ENCODE results near the gene PEX3.

DNA sequence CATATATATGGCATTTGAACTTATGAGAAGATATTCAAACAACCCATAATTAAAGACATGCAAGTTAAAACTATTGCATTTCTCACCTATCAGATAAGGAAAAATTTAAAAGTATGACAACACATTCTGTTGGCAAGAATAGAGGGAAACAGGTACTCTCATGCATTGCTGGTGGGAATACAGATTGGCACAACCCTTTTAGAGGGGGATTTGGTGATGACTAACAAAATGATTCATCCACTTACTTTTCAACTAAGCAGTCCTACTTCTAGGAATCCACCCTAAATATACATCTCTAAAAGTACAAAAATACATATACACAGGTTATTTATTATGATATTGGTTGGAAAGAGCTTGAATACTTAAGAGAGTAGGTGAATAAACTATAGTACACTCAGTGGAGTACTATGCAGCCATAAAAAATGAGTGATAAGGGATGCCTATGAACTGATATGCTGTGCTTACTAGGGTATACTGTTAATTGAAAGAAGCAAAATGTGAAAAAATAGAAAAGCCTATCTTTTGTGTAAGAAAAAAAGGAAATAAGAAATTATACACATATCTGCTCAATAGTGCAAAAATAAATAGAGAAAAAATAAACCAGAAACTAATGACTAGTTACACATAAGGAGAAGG is 42.3 kb upstream of the PEX3 start:
- TF ChIP-seq, protein P1, sequence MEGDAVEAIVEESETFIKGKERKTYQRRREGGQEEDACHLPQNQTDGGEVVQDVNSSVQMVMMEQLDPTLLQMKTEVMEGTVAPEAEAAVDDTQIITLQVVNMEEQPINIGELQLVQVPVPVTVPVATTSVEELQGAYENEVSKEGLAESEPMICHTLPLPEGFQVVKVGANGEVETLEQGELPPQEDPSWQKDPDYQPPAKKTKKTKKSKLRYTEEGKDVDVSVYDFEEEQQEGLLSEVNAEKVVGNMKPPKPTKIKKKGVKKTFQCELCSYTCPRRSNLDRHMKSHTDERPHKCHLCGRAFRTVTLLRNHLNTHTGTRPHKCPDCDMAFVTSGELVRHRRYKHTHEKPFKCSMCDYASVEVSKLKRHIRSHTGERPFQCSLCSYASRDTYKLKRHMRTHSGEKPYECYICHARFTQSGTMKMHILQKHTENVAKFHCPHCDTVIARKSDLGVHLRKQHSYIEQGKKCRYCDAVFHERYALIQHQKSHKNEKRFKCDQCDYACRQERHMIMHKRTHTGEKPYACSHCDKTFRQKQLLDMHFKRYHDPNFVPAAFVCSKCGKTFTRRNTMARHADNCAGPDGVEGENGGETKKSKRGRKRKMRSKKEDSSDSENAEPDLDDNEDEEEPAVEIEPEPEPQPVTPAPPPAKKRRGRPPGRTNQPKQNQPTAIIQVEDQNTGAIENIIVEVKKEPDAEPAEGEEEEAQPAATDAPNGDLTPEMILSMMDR (IDR thresholded peaks at IDR 0.05; ENCODE audit: low read depth, low read length) = no peak
- TF ChIP-seq POLR2A (IDR thresholded peaks at IDR 0.05; ENCODE audit: extremely low read depth, insufficient read length) (no peak), MYC (IDR thresholded peaks at IDR 0.05; ENCODE audit: low read depth, low read length) (no peak)
- TF ChIP-seq, protein P2, sequence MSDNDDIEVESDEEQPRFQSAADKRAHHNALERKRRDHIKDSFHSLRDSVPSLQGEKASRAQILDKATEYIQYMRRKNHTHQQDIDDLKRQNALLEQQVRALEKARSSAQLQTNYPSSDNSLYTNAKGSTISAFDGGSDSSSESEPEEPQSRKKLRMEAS (IDR thresholded peaks at IDR 0.05; ENCODE audit: low read depth, low read length) = no peak
